ENCODE results near the gene GINS3.

DNA sequence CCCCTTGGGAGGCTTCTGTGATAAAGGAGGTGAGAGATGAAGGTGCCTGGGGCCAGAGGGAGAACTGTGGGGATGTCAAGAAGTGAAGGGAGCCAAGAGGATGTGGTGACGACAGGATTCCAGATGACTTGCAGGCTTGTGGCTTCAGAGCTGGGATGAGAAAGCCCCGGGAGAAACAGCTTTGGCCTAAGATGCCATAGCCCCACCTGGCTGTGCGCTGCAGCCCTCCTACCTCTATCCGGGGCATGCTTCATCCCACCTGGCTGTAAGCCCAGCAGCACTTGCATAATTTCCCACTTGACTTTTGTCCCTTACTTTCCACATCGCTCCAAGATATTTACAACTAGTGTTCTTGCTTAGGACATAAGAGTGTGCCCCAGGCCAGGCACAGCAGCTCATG is 29.3 kb downstream of the GINS3 start:
- TF ChIP-seq POLR2A (IDR thresholded peaks at IDR 0.05): no peak
- TF ChIP-seq CTCF (IDR thresholded peaks at IDR 0.05): no peak
